ENCODE results near the gene ATP1A1. TPM values are rescaled to one million over a fixed set of nuclear protein-coding genes. Genes with fewer than 3 reads are reported as not detected.

Gene ATP1A1
- total RNA-seq, 1 experiment from 2014 or later: 151 TPM

DNA sequence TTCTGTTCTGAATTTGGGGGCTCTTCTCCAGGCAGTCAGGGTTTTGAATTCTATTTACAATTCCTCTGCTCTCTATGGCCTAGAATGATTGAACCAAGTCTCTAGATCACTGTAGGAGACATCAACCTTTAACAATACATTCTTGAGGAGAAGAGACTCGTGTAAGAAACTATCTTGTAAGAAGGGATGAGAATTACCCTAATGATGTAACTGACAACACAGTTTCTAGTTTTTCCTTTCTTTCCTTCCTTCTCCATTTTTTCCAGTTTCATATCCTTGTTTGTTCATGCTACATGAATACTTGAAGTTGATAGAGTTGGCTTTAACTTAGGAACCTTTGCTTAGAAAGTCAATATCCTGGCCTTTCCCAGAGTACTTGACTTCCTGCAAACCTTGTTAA lies 1.3 kb upstream of the ATP1A1 start:
- DNase-seq (ENCODE audit: low spot score): no peak

DNA sequence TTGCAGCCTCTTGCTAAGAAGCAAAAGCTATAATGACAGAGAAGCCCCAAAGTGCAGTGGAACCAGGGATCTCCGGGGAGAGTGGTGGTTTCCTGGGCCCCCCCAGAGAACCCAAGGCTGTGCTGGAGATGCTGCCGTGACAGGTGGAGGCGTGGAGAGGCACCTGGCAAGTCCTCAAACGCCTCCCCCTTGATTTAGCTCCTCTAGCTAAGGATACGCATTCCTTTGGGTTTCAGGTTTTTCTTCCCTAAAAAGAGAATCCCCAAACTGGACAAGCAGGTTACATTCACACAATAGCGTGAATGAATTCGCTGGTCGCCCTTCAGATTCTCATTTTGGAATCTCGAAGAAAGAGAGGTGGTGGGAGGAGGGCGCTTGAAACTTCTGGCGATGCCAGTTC lies 853 bp upstream of the ATP1A1 start:
- DNase-seq (ENCODE audit: low spot score): no peak

DNA sequence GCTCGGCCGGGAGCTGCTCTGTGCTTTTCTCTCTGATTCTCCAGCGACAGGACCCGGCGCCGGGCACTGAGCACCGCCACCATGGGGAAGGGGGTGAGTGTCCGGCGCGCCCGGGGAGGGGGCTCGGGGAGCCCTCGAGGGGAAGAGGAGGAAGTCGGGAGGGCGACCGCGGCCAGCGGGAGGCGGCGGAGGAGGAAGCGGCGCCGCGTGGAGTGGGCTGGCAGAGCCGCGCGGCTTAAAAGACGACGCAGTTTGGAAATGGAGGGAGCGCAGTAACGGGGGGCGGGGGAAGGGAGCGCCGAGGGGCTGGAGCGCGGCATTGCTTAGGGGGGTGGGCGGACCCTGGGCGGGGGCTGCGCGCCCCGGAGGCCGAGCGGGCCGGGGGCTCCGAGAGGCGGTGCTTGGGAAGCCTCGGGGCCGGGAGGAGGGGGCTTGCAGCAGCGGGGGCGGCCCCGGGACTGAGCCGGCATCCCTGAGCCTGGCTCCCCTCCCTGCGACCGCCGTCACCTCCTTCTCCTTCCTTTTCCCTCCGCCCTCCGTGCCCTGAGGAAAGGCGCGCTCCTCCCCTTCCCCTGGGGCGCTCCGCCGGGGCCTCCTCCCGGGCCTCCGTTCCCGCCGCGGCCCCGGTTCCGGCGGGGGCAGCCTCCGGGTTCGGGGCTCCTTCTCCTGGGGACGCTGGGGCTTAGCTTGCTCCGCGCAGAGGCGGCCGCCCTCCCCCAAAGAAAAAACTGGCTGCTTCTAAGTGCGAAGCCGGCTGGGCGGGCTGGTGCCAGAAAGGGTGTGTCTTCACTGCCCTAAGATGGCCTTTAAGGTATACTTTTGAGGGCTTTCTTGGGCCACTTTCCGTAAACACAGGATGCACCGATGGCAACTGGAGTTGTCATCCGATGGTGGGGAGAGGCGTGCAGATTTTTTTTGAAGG lies 648 bp downstream of the ATP1A1 start:
- peak; percentile 52 for DNase-seq (ENCODE audit: low spot score)

DNA sequence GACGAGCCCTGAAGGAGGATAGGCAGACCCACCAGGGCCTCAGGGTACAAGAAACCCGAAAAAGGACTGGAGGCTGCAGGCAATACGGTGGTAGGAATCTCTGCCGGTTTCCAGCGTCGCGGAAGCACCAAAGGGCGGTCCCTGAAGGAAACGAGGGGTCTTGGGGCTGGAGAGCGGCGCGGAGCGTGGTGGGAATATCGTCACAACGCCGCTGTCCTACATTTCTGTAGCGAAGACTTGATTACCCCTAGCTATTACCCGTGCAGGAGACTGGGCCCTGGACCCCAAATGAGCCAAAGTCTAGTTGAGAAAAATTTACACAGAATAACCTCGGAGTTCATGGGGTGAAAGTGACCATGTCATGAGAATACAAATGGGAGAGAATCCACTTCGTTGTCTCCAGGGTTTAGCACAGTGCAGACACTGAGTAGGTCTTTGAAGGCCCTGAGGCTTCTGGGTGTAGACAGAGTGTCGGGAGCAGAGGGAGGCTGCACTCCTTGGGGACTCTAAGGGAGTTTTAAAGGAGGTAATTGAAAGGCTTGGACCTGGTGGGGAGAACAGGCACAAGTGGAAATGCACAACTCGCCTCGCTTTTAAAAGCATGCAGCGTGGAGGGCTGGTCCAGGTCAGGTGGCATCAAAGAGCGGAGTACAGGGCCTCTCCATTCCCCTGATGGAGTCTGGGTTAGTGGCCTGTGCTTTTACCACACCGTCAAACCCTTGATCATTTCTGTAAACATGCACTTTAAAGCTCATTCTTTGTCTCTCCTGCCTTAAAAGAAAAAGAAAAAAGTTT lies 1.5 kb downstream of the ATP1A1 start:
- DNase-seq (ENCODE audit: low spot score): peak; percentile 24

DNA sequence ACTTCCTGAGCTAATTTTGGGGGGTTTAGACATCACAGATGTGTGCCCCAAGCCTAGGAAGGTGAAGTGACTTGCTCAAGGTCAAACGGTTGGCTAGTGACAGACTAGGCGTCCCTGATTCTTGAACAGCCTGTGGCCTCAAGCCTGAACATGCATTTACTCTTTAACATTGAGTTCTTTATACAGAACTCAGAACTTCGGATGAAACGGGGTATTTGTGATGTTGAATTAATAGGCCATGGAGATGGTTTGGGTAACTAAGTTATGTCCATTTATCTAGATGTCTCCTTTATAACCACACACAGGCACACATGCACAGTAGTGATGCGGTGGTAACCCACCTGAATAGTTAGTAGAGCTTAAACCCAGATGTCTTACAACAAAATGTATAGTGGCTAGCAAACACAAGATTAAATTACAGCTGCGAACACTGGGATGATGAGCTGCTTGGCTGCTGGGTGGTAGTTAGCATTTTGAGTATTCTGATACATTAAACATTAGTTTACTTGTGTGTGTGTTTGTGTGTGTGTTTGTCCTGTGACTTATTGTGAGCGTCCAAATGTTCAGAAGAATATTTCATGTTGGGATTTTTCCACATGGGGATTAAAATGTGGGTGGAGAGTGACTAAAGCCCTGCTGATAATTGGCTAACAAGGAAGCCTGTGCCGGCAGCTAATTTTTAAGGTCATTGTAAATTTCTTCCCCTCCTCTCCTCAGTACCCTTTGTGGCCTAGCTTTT lies 2.3 kb downstream of the ATP1A1 start:
- DNase-seq (ENCODE audit: low spot score): peak; percentile 12

- peak; percentile 59 for DNase-seq (ENCODE audit: low spot score)
These were observed 3.1 kb downstream of the ATP1A1 start for GRCh38 chr1:116375887-116376728.

- DNase-seq (ENCODE audit: low spot score): peak; percentile 7
These were observed 3.7 kb downstream of the ATP1A1 start for GRCh38 chr1:116376729-116377086.

DNA sequence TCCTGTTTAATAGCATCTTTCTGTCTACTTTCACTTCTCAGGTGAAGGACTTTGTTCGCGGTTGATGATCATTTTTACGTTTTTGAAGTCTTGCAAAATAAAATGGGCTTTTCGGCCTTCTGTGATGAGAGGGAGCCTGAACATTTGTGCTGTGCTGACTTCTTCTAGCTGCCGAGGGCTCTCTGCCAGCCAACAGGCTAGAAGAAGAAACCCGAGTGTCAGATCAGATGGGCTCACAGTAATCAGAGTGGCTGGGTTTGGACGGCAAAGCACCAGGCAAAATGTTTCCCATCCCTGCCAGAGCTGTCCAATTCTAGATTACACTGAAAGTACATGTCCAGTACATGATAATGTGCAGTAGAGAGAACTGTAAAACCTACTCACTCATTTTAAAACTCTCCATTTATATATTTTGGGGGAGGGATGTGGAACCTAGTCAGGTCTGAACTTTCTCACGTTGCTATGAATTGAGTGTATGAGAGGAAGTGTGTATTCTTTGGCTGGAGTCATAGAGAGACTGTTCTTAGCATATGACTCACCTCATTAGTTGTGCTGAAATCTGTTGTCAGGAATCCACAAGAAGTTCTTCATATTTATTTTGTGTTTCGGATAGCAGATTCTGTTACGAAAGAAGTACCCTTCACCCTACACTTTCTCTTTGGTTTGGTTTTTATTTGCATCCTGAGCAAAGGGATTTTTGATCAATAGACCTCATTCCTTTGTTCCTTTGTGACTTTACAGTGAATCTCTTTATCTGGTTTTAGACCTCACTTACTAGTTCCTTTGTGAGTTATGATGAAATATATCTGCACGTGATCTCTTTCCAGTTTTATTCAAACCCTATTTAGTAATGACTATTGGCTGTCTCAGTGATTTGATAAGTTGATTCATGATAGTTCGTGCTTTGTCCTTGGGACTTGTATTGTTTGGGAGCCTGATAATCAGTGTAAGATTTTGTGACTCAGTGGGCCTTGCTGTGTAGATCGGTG lies 4.8 kb downstream of the ATP1A1 start:
- peak; percentile 48 for DNase-seq (ENCODE audit: low spot score)

- no peak for DNase-seq (ENCODE audit: low spot score)
These were observed 6.1 kb downstream of the ATP1A1 start for GRCh38 chr1:116379057-116379630.

DNA sequence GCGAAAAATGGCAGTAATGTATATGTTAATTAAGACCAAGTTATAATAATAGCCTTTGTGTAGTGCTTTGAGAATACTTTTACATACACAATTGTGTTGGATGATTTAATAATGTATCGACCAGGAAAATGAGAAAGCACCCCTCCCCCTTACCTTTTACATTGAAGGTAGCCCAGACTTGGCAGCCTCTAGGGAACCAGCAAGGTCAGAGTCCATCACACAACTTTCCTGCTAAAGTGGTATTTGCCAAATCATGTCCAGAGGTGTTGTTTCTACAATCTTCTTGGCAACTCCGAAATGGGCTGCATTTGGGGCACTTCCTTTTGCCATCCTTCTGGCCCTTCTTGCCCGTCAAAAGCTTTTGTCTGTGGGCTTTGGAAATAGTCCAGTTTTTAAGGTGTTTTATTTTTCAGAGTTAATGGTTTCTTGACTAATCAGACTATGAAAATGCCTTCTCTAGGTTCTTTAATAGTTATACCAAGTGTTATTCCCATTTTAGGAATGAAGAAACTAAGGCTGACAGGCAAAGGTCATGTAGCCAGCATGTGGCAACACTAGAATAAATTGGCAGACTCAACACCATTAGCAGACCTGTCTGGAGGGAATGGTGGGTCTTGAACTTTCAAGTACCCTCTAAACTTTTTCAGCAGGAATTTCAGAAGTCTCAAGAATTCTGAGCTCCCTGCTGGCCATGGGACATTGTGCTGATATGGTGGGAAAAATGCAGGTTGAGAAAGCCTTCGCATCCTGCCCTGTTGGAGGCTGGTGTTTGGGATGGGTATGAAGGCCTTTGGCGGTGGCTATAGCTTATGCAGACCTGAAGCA lies 6.8 kb downstream of the ATP1A1 start:
- DNase-seq (ENCODE audit: low spot score): peak; percentile 7

- DNase-seq (ENCODE audit: low spot score): no peak
These were observed 7.6 kb downstream of the ATP1A1 start for GRCh38 chr1:116380499-116381242.

DNA sequence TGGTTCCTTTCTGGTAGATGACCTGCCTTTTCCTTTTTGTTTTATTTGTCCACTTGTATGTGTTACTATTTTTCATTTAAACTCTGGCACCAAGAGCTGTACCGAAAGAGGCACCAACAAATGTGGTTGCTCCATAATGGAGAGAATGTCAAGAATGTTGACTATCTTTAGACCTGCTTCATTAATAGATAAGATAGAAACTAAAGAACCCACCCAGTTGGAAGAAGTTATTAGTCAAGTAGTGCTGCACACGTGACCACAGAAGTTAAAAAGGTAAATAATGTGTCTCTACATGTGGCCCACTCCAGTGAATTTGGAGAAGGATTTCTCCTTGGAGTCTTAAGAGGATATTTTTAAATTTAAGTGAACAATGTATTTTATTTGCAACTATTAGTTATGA lies 9.3 kb downstream of the ATP1A1 start:
- no peak for DNase-seq (ENCODE audit: low spot score)

DNA sequence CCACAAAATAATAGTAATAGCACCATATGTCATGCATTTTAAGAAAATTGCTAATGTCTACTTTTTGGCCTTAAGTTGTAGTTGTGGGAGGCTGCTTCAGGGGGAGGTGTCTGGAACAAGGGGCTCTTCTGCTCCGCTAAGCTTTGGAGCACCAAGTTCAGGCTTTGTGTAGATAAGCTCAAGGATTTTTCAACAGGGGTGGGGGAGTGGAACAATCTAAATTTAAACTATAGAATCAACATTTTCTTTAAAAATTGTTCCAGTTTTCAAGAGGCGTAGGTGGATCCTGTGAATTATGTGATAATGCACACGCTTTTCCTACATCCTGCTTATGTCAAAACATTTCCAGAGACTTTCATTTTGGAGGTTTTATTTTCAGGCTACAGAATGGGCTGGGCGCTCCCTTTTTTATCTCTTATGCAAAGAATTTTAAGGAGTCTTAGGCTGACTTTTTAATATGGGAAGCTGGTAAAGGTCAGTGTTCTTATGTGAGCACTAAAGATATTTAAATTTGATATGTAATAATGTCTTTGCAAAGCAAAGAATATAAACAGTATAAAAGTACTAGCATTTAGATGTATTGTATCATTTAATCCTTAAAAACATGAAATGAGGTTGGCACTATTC lies 9.9 kb downstream of the ATP1A1 start:
- no peak for DNase-seq (ENCODE audit: low spot score)

GRCh38 chr1:116386042-116386441 lies 13.0 kb downstream of the ATP1A1 start:
- DNase-seq (ENCODE audit: low spot score): no peak

DNA sequence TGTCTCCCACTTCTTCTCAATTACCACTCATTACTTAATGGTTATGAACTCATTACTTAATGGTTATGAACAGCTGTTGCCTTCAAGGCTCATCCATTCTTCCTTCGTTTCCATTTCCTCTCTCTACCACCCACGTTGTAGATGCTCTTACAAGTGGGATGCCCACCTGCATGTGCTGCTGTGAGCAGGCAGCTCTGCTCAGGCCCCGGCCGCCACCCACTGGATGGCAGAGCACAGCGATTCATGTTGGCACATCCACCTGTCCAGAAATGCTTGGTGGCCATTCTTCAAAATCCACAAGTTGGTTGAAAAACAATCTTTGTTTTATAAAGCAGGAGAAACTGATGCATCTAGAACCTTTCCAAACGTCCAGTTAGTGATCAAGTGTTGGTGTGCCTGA lies 14.5 kb downstream of the ATP1A1 start:
- no peak for DNase-seq (ENCODE audit: low spot score)

- DNase-seq (ENCODE audit: low spot score): no peak
These were observed 15.1 kb downstream of the ATP1A1 start for GRCh38 chr1:116388122-116388521.

DNA sequence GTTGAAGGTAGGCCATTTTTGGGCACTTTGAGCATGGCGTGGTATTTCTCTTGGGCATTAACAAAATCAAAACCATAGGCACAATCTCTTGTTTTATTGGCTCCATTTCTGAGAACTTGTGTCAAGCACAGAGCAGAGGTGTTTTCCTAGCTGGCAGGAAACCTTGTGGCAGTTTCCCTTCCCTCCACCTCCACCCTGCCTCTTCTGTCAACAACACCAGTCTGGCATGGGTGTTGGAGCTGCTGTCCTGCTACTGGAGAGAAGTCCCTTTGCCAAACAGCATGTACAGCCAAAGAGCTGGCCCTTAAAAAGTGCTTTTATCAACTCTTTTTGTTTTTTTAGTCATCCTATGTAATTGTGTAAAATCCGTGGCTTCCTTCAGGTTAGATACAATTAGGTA lies 16.0 kb downstream of the ATP1A1 start:
- no peak for DNase-seq (ENCODE audit: low spot score)
